GM18909 (cell line): ENCODE results near the gene ZCCHC14.

Experiments
- ATAC-seq: cut with Tn5 transposase; IDR thresholded peaks from one replicate; pipeline ENCODE4 v1.9.1; 2021; ENCODE audit warnings: mild to moderate bottlenecking; ENCODE audit not compliant: unreplicated experiment, poor library complexity

Gene ZCCHC14

DNA sequence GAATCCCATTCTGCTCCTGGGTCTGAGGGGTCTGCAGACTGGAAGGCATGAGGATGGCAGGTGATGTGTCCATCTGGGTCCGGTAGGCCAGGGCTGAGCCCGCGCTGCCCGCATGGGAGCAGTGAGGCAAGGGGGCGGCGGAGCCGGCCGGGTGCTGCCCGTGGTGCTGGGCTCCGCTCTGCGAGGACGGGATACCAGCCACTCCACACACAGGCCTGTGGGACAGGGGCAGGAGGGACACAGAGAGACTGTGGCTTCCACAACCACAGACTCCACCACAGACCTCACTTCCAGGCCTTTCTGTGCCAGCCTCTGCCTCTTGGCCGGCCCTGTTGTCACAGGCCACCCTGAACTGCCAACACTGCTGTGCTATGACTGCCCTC, 75.3 kb downstream of the ZCCHC14 start:
- no peak for ATAC-seq

DNA sequence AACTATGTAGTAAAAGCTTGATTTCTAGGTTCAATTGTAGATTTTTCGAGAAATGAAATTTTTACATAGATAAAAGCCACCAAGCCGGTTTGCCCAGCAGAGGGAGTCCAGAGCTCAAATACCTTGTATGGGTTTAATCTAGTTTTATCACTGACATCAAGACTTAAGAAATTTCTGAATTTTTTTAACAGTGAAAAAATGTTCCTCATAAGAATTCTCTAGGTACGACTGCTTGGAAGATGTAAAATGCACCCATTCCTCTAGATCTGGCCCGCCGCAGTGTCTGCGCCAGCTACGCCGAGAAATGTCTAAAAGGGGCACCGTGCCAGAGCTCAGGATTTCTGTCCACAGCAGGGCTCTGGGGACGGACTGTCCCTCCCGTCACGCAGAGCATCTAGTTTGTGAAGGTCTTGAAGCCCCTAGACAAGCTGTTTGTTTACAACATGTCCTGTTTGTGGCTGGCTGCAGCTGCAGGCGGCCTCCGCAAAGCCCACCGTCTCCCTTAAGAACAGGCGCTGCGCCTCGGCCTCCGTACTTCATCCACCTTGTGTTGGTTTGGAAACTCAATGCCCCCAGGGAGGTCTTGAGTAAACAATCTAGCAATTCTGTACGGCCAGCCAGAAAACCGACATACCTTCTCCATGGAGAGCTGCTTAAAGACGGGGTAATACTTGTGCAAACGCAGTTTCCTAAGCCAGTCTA, 75.8 kb downstream of the ZCCHC14 start:
- ATAC-seq = no peak

DNA sequence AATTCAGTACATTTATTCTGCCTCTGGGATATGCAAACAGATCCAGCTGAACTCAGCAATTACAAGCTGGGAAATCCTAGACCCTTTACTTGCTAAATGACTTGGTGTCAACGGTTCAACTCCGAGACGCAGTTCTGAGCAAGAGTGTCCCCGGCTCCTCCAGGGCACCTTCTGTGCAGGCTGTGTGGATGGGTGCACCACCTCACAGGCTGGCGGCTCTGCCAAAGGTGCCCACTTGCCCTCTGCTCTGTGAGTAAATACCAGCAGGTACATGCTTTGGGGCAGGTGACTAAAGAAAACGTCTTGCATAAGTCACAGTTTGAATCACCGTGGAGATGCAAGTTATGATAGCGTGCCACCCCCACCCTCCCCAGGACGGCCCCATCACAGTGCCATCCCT, 77.4 kb downstream of the ZCCHC14 start:
- ATAC-seq = no peak

DNA sequence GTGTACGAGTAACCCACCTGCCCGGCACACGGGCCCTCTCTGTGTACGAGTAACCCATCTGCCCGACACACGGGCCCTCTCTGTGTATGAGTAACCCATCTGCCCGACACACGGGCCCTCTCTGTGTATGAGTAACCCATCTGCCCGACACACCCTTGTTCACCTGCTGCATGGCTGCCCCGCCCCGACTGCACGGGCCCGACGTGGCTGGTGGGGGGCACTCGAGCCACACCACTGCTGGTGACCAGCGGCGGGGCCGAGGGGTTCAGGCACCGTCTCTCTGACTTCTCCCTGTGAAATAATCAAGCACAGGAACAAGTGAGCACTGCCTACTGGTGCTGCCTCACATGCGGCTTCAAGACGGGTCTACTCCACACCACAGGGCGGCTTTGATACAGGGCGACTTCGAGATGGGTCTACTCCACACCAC, 78.6 kb downstream of the ZCCHC14 start:
- no peak for ATAC-seq

DNA sequence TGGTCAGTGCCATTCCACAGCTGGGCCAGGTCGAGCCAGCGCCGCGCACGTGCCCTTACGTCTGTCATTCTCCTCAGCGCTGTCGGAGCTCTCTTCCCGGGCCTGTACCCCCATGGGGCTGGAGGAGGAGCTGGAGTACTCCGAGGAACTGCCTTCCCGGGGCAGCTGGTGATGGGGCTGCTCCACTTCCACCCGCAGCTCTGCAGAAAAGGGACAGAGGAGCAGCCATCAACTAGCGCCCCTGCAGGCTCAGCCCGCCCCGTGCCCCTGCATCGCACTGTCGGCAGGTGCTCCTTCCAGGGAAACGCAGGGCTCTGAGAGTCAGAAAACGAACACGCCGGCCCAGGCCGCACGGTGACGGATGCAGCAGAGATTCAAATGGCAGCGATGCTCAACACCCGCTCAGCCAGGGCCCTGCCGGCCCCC, 79.8 kb downstream of the ZCCHC14 start:
- ATAC-seq = no peak

DNA sequence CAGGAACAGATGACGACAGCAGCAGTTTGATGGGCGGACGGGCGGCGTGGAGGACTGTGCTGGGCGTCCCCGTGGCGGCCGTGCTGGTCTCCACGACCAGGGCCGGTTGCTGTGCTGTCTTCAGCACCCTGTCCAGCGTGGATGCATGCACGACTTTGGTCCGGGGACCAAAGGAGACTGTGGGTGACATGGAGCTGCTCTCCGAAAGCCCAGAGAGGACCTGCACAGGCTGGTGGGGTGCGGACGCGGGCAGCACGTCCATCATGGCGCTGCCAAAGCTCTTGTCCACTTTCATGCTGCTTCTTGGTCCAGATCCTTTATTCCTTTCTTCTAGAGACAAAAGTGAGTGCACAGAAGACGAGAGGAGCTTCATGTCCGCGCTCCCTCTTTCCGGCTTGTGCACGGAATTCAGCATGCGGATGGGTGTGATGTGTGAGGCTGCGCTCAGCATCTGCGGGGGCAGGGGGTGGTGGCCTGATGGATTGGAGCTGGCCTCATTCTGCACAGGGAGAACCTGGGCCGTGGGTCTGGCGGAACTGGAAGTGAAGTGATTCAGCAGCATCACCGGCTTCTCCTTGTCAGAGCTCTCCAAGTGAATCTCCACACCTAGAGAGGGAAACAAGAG, 80.3 kb downstream of the ZCCHC14 start:
- ATAC-seq = no peak

- ATAC-seq = no peak
Observed at GRCh38 chr16:87411375-87412271, 81.2 kb downstream of the ZCCHC14 start.

DNA sequence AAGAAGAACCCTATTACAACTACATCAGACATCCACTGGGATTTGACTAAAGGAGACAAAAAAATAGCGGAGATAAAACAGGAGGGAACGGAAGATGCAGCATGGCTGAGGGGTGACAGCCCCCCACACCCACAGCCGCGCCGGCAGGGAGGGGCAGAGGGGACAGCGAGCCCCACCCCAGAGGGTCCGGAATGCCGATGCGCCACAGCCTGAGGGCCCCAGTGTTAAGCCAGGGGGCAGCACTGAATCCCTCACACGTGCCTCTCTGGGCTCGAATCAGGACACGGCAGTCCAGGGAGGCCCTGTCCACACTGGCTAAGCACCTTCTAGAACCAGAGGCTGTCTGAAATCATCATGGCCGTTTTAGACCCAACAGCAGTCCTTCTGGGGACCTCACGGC, 81.9 kb downstream of the ZCCHC14 start:
- no peak for ATAC-seq

DNA sequence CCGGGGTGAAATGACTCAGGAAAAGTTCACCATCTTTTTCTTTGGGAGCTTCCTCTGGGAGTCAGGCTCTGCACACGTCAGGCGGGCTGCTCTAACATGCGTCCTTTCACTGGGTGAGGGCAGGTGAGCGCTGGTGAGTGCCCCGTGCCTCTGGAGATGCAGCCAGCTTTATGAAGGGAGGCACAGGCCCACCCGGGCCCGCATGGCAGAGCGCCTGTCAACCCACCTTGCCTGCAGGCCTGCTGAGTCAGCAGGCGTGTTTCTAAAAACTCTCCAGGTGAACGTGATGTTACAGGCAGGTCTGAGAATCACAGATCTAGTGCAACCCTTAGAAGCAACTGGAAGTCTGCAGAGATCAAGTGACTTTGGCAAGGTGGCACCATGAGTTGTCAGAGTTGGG, 82.3 kb downstream of the ZCCHC14 start:
- no peak for ATAC-seq

DNA sequence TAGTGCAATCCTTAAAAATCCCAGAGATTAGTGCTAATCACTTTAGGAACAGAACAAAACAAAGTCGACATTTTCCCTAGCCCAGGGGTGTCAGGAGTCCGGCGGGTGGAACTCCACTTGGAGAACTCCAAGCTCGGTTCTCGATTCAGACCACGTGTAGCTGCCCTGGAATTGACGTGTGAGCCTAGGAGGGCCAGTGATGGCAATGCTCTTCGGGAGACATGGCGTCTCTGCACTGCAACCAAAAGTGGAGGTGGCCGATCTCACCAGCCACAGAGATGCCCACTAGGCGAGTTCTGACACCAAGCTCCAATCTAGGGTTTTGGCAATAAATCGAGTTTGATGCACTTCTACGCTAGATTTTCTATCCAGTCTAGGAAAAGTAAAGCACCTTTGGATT, 83.0 kb downstream of the ZCCHC14 start:
- ATAC-seq = no peak

DNA sequence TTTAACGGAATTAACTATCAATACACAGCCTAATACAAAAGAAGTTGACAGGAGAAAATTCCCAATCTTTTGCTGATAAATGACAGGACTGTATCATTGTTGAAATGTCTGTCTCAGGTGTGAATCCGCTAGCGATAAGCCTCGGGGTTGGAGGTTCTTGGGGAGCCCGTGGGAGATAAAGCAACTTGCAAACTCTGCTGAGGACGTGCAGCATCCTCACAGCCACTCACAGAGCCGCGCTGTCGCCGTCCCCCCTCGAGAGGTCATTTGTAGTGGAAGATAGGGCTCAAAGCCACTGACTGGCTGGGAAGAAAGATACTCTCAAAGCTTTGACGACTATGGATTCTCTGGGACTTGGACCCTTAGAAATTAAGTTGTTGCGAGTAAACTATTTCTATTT, 83.7 kb downstream of the ZCCHC14 start:
- ATAC-seq = no peak

DNA sequence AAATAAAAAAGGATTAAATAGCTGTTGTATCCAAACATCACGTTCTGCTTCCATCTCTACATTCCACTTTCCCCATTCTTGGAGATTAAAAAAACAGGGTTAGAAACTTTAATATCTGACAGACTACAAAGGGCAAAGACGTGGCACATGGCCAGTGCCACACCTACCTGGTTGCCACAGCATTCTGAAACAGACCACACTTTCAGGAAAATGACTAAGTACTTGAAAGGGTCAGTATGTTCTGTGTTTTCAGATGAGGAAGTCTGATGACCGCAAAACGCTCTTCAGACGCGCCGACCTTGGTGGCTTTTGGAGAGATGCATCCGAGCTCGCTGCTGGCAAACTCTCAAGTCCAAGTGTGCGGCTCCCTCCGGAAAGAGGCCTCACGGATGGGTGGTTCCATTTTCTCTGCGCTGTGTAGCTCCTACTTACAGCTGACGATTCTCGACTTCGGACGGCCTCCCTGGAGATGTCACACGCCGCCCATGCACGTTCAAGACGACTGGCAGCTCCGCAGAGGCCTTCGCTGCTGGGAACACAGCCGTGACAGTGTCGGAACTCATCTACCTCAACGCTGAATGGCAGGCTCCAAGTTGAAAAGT, 85.2 kb downstream of the ZCCHC14 start:
- no peak for ATAC-seq

DNA sequence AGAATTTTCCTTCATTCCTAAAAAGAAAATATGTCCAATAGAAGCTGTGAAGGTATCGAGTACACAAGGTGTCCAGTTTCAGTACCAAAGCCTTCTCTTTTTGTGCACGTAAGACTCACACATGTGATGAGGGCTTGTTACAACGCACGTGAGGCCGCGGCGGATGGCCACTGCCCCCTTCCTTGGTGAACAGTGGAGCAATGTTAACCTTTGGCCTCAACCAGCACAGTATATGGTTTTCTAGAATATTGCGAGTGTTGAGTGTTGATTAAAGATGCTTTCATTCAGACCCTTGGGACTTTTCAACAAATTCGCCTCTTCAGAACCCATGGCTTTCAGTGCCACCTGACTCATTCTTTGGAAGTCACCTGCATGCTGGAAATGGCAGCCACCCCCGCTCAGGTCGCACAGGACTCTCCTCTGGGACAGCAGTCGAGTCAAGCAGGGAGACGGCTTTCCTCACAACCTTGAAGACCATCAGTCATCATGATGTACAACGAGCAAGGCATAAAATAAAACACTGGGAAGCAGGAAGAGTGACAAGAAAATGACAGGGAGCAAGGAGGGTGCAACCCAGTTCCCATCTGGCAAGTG, 86.2 kb downstream of the ZCCHC14 start:
- no peak for ATAC-seq

- no peak for ATAC-seq
Observed at GRCh38 chr16:87404764-87405625, 87.8 kb downstream of the ZCCHC14 start.

DNA sequence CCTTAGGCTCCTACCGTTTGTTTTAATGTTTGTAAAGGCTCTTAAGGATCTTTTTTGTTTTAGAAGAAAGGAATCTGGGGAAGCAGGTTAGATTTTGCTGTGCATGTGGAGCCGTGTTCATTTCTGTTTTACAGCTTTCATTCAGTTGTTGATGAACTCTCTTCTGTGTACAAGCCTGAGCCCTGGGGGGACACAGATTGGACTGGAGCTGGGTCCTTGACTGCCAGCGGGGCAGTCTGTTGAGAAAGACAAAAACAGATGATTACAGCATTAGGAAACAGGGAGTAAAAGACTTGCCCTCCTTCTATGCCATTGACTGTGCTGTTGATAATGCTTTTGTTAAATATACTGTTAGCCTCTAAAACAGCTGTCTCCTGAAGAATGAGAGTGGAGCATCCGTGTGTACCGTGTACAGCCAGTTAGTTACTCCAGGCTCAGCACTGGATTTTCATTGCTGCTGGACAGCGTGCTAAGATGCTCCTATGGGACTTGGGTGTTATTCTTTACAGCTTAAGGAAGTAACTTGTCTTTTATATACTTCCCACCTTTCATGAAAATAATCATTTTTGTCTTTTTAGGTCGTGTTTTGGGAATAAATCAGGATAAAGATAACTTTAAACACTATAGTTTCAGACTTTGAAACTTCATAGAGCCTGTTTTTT, 97.5 kb downstream of the ZCCHC14 start:
- no peak for ATAC-seq

DNA sequence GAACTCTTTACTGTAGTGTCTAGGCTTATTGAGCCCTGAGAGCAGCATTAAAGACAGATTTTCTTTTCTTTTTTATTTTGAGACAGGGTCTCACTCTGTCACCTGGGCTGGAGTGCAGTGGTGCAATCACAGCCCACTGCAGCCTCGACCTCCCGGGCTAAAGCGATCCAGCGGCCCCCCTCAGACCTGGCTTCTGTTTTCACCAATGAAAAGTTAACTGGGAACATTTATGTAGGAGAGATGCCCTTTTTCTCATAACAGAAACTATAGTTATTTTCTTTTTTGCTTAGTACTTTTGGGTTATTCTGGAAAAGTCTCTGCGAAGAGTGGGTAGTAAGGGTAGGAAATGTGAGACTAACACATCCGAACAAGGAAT, 99.2 kb downstream of the ZCCHC14 start:
- ATAC-seq = no peak

- no peak for ATAC-seq
Observed at GRCh38 chr16:87392821-87393679, 99.8 kb downstream of the ZCCHC14 start.
